HG02678 (cell line): Measurements from ENCODE around the gene TM6SF1.

Experiments used
- ATAC-seq: cut with Tn5 transposase; IDR thresholded peaks from one replicate; pipeline ENCODE4 v1.9.1; 2021; ENCODE audit warnings: mild to moderate bottlenecking, moderate library complexity; ENCODE audit not compliant: unreplicated experiment

TM6SF1 gene

DNA sequence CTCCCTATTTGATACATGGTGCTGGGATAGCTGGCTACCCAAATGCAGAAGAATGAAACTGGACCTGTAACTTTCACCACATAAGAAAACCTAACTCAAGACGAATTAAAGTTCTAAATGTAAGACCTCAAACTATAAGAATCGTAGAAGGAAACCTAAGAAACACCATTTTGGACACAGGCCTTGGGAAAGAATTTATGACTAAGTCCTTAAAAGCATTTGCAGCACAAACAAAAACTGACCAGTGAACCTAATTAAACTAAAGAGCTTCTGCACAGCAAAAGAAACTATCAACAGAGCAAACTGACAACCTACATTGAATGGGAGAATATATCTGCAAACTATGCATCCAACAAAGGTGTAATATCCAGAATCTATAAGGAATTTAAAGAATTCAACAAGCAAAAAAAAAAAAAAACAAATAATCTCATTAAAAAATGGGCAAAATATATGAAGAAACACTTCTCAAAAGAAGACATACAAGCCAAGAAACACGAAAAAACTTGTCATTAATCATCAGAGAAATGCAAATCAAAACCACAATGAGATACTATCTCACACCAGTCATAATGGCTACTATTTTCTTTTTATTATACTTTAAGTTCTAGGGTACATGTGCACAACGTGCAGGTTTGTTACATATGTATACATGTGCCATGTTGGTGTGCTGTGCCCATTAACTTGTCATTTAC is 63.2 kb downstream of the TM6SF1 start:
- no peak for ATAC-seq

- ATAC-seq: no peak
Measured at GRCh38 chr15:83174891-83175290, 67.4 kb downstream of the TM6SF1 start.

DNA sequence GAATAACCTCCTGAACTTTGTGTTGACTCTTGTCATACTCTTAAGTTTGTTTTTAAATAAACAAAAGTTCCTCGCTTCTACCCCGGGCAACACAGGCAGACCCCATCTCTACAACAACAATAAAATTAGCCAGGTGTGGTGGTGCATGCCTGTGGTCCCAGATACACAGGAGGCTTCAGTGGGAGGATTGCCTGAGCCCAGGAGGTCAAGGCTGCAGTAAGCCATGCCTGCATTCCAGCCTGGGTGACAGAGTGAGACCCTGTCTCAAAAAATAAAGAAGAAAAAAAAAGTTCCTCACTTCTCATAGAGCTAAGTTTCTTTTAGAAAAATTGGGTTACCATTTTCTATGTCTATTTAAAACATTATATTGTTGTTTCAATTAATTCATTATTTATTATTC is 70.9 kb downstream of the TM6SF1 start:
- ATAC-seq: no peak

DNA sequence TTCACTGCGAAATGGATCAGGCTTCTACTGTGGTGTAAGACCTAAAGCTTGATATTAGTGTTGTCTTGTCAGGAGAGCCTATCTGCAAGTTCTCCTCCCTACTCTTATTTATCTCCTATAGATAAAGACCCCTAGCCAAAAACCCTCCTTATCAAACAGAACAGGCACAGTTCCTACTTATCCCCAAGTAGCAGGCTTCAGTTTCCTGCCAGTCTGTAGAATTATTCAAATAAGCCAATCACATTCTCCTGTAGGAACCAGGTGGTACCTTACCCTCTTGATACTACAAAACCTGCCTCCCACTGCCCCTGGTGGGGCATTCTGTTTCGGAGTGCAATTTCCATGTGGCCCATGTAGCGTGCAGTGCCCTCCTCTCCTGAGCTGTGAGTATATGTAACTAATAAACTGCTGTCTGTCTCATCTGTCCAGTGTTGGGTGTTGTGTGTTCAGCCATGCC is 71.5 kb downstream of the TM6SF1 start:
- no peak for ATAC-seq

GRCh38 chr15:83185561-83185960 is 78.1 kb downstream of the TM6SF1 start:
- no peak for ATAC-seq
